ENCODE results near the gene CNOT4.

Gene CNOT4

GRCh38 chr7:135518748-135519147 lies 8.8 kb upstream of the CNOT4 start:
- no peak for DNase-seq (ENCODE audit: low spot score)
- H2BK120ac ChIP-seq (ENCODE audit: low read depth, low read length): no peak overlapping the region
- no peak overlapping the region for H3K9ac ChIP-seq (ENCODE audit: low read depth, low read length, poor library complexity)
- H3K4me1 ChIP-seq (ENCODE audit: control insufficient read depth in 2 of 2, insufficient read depth in 1 of 2, low read depth in 1 of 2, low read length in 2 of 2): peaks cover 0 to 3% of the 10 kb centered on the region in 2 donors
- H2BK5ac ChIP-seq (ENCODE audit: low read length): no peak overlapping the region
- no peak overlapping the region for H3K4ac ChIP-seq (ENCODE audit: low read length)
- no peak overlapping the region for H2BK12ac ChIP-seq (ENCODE audit: low read length)
- no peak overlapping the region for H3K23ac ChIP-seq (ENCODE audit: low read depth, low read length, poor library complexity)
- no peaks in the 10 kb centered on the region for H3K79me1 ChIP-seq (ENCODE audit: low read depth, low read length)
- H3K9me3 ChIP-seq (replicated peaks in 1 of 2; ENCODE audit: control insufficient read depth in 2 of 2, insufficient read depth in 1 of 2, low read depth in 1 of 2, low read length in 2 of 2): no peaks in the 10 kb centered on the region
- no peak overlapping the region for H3K27ac ChIP-seq (replicated peaks; ENCODE audit: low read length)
- no peak overlapping the region for H3K4me2 ChIP-seq (ENCODE audit: insufficient read depth, low read length, poor library complexity, severe bottlenecking)
- no peak overlapping the region for H3K14ac ChIP-seq (ENCODE audit: low read length)
- no peaks in the 10 kb centered on the region for H3K27me3 ChIP-seq (ENCODE audit: control insufficient read depth in 3 of 3, insufficient read depth in 3 of 3, low read depth in 1 of 3, low read length in 3 of 3)
- no peak overlapping the region for H3K4me3 ChIP-seq (ENCODE audit: low read length in 2 of 2)
- H4K91ac ChIP-seq (ENCODE audit: low read depth, low read length, poor library complexity): no peak overlapping the region
- H3K36me3 ChIP-seq (replicated peaks in 1 of 2; ENCODE audit: control insufficient read depth in 2 of 2, insufficient read depth in 2 of 2, low read length in 2 of 2): no peaks in the 10 kb centered on the region
- no peak overlapping the region for H3K18ac ChIP-seq (ENCODE audit: low read length)
- H2AK5ac ChIP-seq (ENCODE audit: low read depth, low read length): no peak overlapping the region
- H2BK15ac ChIP-seq (ENCODE audit: low read length): no peak overlapping the region
- H4K8ac ChIP-seq (ENCODE audit: low read depth, low read length): no peak overlapping the region
- H2AFZ ChIP-seq (ENCODE audit: low read length): no peak overlapping the region
- WGBS, 2 donors (ENCODE audit: extremely low coverage in 2 of 2, insufficient read length in 2 of 2, insufficient replicate concordance in 1 of 2): no CpG with 5 or more reads among the region's 1 CpG

DNA sequence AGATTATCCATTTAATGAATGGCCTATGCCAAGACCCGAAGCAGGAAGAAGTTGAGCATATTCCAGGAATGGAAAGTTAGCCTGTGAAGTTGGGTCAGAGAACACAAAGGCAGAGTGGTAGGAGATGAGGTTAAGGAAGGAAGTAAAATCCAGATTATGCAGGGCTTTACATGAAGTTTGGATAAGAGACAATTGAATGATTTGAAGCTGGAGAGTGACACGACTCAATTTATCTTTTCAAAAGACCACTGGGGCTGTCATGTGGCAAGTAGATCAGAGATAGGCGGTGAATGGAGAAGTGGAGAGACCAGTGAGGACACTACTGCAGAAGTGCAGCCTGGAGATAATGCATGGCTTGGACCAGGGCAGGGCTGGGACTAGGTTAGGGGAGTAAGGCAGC lies 7.2 kb upstream of the CNOT4 start:
- H4K91ac ChIP-seq (ENCODE audit: low read depth, low read length, poor library complexity): no peak overlapping the region

DNA sequence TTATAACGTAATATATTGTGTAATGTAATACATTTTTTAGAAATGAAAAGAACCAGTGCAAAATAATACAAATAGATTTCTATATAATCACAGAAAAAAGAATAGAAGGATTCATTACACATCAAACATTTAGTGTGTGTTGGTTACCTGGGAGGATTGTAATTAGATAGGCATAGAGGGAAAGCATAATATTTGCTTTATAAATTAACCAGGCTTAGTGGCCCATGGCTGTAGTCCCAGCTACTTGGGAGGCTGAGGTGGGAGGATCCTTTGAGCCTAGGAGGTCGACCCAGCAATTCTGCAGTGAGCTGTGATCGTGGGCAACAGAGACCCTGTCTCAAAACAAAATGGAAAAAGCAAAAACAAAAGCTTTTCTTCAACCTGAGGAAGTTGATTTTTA lies 5.0 kb upstream of the CNOT4 start:
- Histone ChIP-seq H4K91ac (ENCODE audit: low read depth, low read length, poor library complexity) (no peak overlapping the region), H3K9ac (ENCODE audit: low read depth, low read length, poor library complexity) (no peak overlapping the region), H3K23ac (ENCODE audit: low read depth, low read length, poor library complexity) (no peak overlapping the region), H3K4me1 (ENCODE audit: control insufficient read depth in 2 of 2, insufficient read depth in 1 of 2, low read depth in 1 of 2, low read length in 2 of 2) (peaks cover 2 to 3% of the 10 kb centered on the region in 2 donors), H2AK5ac (ENCODE audit: low read depth, low read length) (no peak overlapping the region), H3K79me1 (ENCODE audit: low read depth, low read length) (no peaks in the 10 kb centered on the region), H3K4me2 (ENCODE audit: insufficient read depth, low read length, poor library complexity, severe bottlenecking) (no peak overlapping the region), H2AFZ (ENCODE audit: low read length) (no peak overlapping the region), H3K9me3 (replicated peaks in 1 of 2; ENCODE audit: control insufficient read depth in 2 of 2, insufficient read depth in 1 of 2, low read depth in 1 of 2, low read length in 2 of 2) (no peaks in the 10 kb centered on the region), H2BK120ac (ENCODE audit: low read depth, low read length) (no peak overlapping the region), H2BK5ac (ENCODE audit: low read length) (no peak overlapping the region), H3K27ac (replicated peaks; ENCODE audit: low read length) (no peak overlapping the region), H2BK12ac (ENCODE audit: low read length) (no peak overlapping the region), H3K27me3 (ENCODE audit: control insufficient read depth in 3 of 3, insufficient read depth in 3 of 3, low read depth in 1 of 3, low read length in 3 of 3) (no peaks in the 10 kb centered on the region), H3K4ac (ENCODE audit: low read length) (no peak overlapping the region), H3K14ac (ENCODE audit: low read length) (no peak overlapping the region), H3K4me3 (ENCODE audit: low read length in 2 of 2) (no peak overlapping the region), H2BK15ac (ENCODE audit: low read length) (no peak overlapping the region), H3K18ac (ENCODE audit: low read length) (no peak overlapping the region), H4K8ac (ENCODE audit: low read depth, low read length) (no peak overlapping the region), H3K36me3 (replicated peaks in 1 of 2; ENCODE audit: control insufficient read depth in 2 of 2, insufficient read depth in 2 of 2, low read length in 2 of 2) (no peaks in the 10 kb centered on the region)
- WGBS, 2 donors (ENCODE audit: extremely low coverage in 2 of 2, insufficient read length in 2 of 2, insufficient replicate concordance in 1 of 2): no CpG with 5 or more reads among the region's 3 CpGs
- DNase-seq (ENCODE audit: low spot score): no peak

More for the DNA sequence above, 7.2 kb upstream of the CNOT4 start:
- no peak overlapping the region for H3K14ac ChIP-seq (ENCODE audit: low read length)
- H3K18ac ChIP-seq (ENCODE audit: low read length): no peak overlapping the region
- H3K27ac ChIP-seq (replicated peaks; ENCODE audit: low read length): no peak overlapping the region
- H3K36me3 ChIP-seq (replicated peaks in 1 of 2; ENCODE audit: control insufficient read depth in 2 of 2, insufficient read depth in 2 of 2, low read length in 2 of 2): no peaks in the 10 kb centered on the region
- no peak overlapping the region for H3K4me2 ChIP-seq (ENCODE audit: insufficient read depth, low read length, poor library complexity, severe bottlenecking)
- no peak overlapping the region for H3K23ac ChIP-seq (ENCODE audit: low read depth, low read length, poor library complexity)
- WGBS, 2 donors (ENCODE audit: extremely low coverage in 2 of 2, insufficient read length in 2 of 2, insufficient replicate concordance in 1 of 2): no CpG with 5 or more reads among the region's 3 CpGs
- no peak overlapping the region for H2BK120ac ChIP-seq (ENCODE audit: low read depth, low read length)
- no peak for DNase-seq (ENCODE audit: low spot score)
- H2AK5ac ChIP-seq (ENCODE audit: low read depth, low read length): no peak overlapping the region
- H2BK5ac ChIP-seq (ENCODE audit: low read length): no peak overlapping the region
- H3K9me3 ChIP-seq (replicated peaks in 1 of 2; ENCODE audit: control insufficient read depth in 2 of 2, insufficient read depth in 1 of 2, low read depth in 1 of 2, low read length in 2 of 2): no peaks in the 10 kb centered on the region
- H3K4me1 ChIP-seq (ENCODE audit: control insufficient read depth in 2 of 2, insufficient read depth in 1 of 2, low read depth in 1 of 2, low read length in 2 of 2): peaks cover 0 to 3% of the 10 kb centered on the region in 2 donors
- no peak overlapping the region for H2AFZ ChIP-seq (ENCODE audit: low read length)
- no peaks in the 10 kb centered on the region for H3K27me3 ChIP-seq (ENCODE audit: control insufficient read depth in 3 of 3, insufficient read depth in 3 of 3, low read depth in 1 of 3, low read length in 3 of 3)
- no peak overlapping the region for H4K8ac ChIP-seq (ENCODE audit: low read depth, low read length)
- H2BK12ac ChIP-seq (ENCODE audit: low read length): no peak overlapping the region
- no peak overlapping the region for H2BK15ac ChIP-seq (ENCODE audit: low read length)
- H3K79me1 ChIP-seq (ENCODE audit: low read depth, low read length): no peaks in the 10 kb centered on the region
- H3K4me3 ChIP-seq (ENCODE audit: low read length in 2 of 2): no peak overlapping the region
- H3K9ac ChIP-seq (ENCODE audit: low read depth, low read length, poor library complexity): no peak overlapping the region
- no peak overlapping the region for H3K4ac ChIP-seq (ENCODE audit: low read length)

DNA sequence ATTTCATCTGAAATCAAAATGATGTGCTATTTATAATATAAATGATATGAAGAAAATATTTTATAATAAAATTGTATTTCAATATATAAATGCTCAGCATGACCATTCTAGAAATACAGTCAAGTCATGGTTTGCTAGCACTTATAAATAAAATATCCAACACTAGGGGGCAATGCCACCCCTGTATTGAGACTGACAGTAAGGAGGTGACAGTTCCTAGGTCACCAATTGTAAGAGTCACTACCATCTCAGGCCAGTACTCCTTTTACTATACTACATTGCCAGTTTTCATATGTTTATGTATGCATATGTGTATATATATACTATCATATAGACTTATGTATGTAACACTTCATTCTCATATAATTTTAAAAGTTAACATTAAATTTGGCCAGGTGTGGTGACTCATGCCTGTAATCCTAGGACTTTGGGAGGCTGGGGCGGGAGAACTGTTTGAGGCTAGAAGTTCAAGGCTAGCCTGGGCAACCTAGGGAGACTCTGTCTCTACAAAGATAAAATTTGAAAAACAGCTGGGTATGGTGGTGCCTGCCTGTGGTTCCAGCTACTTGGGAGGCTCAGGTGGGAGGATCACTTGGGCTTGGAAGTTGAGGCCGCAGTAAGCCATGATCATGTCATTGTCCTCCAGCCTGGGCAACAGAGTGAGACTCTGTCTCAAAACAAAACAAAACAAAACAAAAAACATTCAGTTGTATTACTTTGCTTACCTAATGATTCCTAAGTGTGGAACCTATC lies 2.4 kb upstream of the CNOT4 start:
- no peak overlapping the region for H2BK12ac ChIP-seq (ENCODE audit: low read length)
- peak; percentile 11 for DNase-seq (ENCODE audit: low spot score)
- H2AK5ac ChIP-seq (ENCODE audit: low read depth, low read length): no peak overlapping the region
- no peak overlapping the region for H4K8ac ChIP-seq (ENCODE audit: low read depth, low read length)
- H3K18ac ChIP-seq (ENCODE audit: low read length): no peak overlapping the region
- no peak overlapping the region for H2BK15ac ChIP-seq (ENCODE audit: low read length)
- H3K4me3 ChIP-seq (ENCODE audit: low read length in 2 of 2): no peak overlapping the region
- no peak overlapping the region for H2BK120ac ChIP-seq (ENCODE audit: low read depth, low read length)
- no peak overlapping the region for H3K4me2 ChIP-seq (ENCODE audit: insufficient read depth, low read length, poor library complexity, severe bottlenecking)
- H3K36me3 ChIP-seq (replicated peaks in 1 of 2; ENCODE audit: control insufficient read depth in 2 of 2, insufficient read depth in 2 of 2, low read length in 2 of 2): no peaks in the 10 kb centered on the region
- H4K91ac ChIP-seq (ENCODE audit: low read depth, low read length, poor library complexity): no peak overlapping the region
- no peaks in the 10 kb centered on the region for H3K27me3 ChIP-seq (ENCODE audit: control insufficient read depth in 3 of 3, insufficient read depth in 3 of 3, low read depth in 1 of 3, low read length in 3 of 3)
- H2AFZ ChIP-seq (ENCODE audit: low read length): no peak overlapping the region
- no peak overlapping the region for H3K27ac ChIP-seq (replicated peaks; ENCODE audit: low read length)
- H2BK5ac ChIP-seq (ENCODE audit: low read length): no peak overlapping the region
- H3K4me1 ChIP-seq (ENCODE audit: control insufficient read depth in 2 of 2, insufficient read depth in 1 of 2, low read depth in 1 of 2, low read length in 2 of 2): peaks cover 2 to 3% of the 10 kb centered on the region in 2 donors
- H3K79me1 ChIP-seq (ENCODE audit: low read depth, low read length): no peaks in the 10 kb centered on the region
- no peak overlapping the region for H3K23ac ChIP-seq (ENCODE audit: low read depth, low read length, poor library complexity)
- no peaks in the 10 kb centered on the region for H3K9me3 ChIP-seq (replicated peaks in 1 of 2; ENCODE audit: control insufficient read depth in 2 of 2, insufficient read depth in 1 of 2, low read depth in 1 of 2, low read length in 2 of 2)
- H3K14ac ChIP-seq (ENCODE audit: low read length): no peak overlapping the region
- no peak overlapping the region for H3K4ac ChIP-seq (ENCODE audit: low read length)
- no CpG with 5 or more reads among the region's 2 CpGs for WGBS, 2 donors (ENCODE audit: extremely low coverage in 2 of 2, insufficient read length in 2 of 2, insufficient replicate concordance in 1 of 2)
- no peak overlapping the region for H3K9ac ChIP-seq (ENCODE audit: low read depth, low read length, poor library complexity)

Data from neuronal stem cell (in vitro differentiated cells).